Testis (tissue), 2 donors: Measurements from ENCODE around the gene ZMIZ1.

Source experiments
- POLR2A ChIP-seq: fragments of 450-650 bp; IDR thresholded peaks from one replicate; pipeline ENCODE4 v1.6.1; 2017; ENCODE audit warnings: antibody characterized with exemption, mild to moderate bottlenecking, moderate library complexity
- TF ChIP-seq, protein P1 (sequence below), 3 experiments: fragments of 450-650 bp in 2 of 3; fragments of 200-600 bp in 1 of 3; sonication (generic) in 1 of 3; IDR thresholded peaks; one replicate each; pipeline ENCODE4 v1.5.1; 2016 to 2019; ENCODE audit warnings: antibody characterized with exemption in 3 of 3, mild to moderate bottlenecking in 2 of 3, moderate library complexity in 1 of 3

DNA sequence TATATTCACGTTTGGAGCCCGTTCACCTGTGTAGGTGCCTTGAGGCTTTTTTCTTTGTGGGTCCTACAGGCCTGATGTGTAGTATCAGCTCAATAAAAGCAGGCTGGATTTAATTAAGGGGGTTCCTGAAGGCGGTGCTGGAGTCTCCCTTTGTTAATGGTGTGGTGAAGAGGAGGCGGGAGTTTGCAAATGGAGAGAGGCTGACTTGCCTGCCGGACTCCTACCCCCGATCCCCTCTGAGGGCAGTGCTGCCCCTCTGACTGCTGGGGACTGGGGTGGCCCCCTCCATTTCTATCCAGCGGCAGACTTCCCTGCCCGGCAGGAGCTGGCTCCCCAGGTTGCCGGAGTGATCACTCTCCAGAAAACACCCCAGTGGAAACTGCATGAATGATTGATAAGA is 45.1 kb downstream of the ZMIZ1 start:
- TF ChIP-seq, protein P1, sequence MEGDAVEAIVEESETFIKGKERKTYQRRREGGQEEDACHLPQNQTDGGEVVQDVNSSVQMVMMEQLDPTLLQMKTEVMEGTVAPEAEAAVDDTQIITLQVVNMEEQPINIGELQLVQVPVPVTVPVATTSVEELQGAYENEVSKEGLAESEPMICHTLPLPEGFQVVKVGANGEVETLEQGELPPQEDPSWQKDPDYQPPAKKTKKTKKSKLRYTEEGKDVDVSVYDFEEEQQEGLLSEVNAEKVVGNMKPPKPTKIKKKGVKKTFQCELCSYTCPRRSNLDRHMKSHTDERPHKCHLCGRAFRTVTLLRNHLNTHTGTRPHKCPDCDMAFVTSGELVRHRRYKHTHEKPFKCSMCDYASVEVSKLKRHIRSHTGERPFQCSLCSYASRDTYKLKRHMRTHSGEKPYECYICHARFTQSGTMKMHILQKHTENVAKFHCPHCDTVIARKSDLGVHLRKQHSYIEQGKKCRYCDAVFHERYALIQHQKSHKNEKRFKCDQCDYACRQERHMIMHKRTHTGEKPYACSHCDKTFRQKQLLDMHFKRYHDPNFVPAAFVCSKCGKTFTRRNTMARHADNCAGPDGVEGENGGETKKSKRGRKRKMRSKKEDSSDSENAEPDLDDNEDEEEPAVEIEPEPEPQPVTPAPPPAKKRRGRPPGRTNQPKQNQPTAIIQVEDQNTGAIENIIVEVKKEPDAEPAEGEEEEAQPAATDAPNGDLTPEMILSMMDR (IDR thresholded peaks at IDR 0.05) = no peak
- no peak for TF ChIP-seq POLR2A
